Ishikawa (cell line): ENCODE measurements around the gene CAMTA1.

Experiments used
- NFIC ChIP-seq: IDR thresholded peaks from 2 replicates; pipeline ENCODE4 v1.6.1; 2012
- RAD21 ChIP-seq: IDR thresholded peaks from 2 replicates; pipeline ENCODE4 v1.6.1; 2012; ENCODE audit warnings: low read depth
- TAF1 ChIP-seq: IDR thresholded peaks from 2 replicates; pipeline ENCODE4 v1.6.1; 2012; ENCODE audit warnings: low read depth, mild to moderate bottlenecking
- TEAD4 ChIP-seq: IDR thresholded peaks from 2 replicates; pipeline ENCODE4 v1.6.1; 2012
- YY1 ChIP-seq: IDR thresholded peaks from 2 replicates; pipeline ENCODE4 v1.6.1; 2012; ENCODE audit warnings: low read depth
- TF ChIP-seq, protein P1 (sequence below): IDR thresholded peaks from 2 replicates; pipeline ENCODE4 v1.6.1; 2012; ENCODE audit warnings: low read depth, mild to moderate bottlenecking

DNA sequence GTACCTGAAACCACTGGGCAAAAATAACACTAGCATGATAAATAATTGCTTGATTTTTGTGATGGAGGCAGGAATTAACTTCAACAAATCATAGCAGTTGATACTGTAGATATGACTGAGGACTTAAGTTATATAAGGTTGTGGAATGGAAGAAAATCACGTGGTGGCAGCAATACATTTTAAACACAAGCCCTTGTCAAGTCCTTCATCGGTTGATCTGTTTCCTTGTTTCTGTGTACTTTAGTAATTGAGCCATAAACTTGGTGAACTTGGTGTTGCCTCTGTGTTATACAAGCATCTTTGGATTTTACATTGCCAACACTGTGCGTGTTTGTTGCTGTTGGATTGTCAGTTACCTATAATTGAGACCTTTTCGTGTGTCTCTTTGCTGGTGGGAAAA lies 114.4 kb downstream of the CAMTA1 start:
- TF ChIP-seq RAD21 (no peak), TAF1 (no peak), NFIC (no peak), YY1 (no peak), TEAD4 (no peak)
- TF ChIP-seq, protein P1, sequence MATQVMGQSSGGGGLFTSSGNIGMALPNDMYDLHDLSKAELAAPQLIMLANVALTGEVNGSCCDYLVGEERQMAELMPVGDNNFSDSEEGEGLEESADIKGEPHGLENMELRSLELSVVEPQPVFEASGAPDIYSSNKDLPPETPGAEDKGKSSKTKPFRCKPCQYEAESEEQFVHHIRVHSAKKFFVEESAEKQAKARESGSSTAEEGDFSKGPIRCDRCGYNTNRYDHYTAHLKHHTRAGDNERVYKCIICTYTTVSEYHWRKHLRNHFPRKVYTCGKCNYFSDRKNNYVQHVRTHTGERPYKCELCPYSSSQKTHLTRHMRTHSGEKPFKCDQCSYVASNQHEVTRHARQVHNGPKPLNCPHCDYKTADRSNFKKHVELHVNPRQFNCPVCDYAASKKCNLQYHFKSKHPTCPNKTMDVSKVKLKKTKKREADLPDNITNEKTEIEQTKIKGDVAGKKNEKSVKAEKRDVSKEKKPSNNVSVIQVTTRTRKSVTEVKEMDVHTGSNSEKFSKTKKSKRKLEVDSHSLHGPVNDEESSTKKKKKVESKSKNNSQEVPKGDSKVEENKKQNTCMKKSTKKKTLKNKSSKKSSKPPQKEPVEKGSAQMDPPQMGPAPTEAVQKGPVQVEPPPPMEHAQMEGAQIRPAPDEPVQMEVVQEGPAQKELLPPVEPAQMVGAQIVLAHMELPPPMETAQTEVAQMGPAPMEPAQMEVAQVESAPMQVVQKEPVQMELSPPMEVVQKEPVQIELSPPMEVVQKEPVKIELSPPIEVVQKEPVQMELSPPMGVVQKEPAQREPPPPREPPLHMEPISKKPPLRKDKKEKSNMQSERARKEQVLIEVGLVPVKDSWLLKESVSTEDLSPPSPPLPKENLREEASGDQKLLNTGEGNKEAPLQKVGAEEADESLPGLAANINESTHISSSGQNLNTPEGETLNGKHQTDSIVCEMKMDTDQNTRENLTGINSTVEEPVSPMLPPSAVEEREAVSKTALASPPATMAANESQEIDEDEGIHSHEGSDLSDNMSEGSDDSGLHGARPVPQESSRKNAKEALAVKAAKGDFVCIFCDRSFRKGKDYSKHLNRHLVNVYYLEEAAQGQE, result no peak
